Measurements from ENCODE around the gene WDFY4.

WDFY4 gene

DNA sequence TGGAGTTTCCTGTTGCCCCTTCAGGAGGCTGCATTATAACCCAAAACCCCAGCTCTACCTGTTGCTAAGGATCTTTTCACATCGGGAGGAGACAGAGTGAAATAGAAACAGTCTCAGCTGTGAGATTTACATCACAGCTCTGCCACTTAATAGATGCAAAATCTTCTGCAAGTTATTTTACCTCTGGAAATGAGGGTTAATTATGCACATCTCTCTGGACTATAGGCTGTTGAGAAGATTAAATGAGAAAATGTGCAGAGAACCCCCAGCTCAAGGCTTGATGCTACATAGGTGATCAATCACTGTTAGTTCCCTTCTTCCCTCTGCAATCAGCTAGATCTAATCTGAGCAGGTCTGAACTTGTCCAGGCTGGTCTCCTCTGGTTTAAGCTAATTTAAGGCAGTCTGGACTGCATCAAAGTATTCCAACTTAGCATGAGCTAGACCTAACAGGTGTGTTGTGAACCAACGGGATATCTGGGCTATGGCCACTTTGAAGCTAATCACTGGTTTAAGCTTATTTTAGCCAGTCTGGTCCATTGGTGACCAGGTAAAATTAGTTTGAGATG is 263.9 kb downstream of the WDFY4 start:
- no peak for DNase-seq

DNA sequence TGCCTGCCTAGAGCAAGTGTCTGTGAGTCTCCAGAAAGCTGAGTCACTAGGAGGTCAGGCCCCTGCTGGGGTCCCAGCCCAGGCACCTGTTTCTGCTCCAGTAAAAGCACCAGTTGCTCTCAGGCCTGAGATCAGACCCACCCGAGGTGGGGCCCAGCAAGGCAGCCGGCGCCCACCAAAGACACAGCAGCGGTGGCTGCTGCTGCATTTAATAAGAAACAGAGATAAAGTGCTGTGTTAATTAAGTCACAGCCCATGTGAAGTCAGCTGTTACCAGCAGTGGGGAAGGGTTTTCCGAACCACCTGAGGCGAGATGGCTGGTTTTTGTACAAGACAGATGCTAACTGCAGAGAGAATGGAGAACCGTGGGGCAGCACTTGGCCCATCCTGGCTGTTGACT is 267.0 kb downstream of the WDFY4 start:
- no peak for DNase-seq

- no peak for DNase-seq
Observed at GRCh38 chr10:48957361-48958151, 272.9 kb downstream of the WDFY4 start.

GRCh38 chr10:48958598-48959190 is 274.0 kb downstream of the WDFY4 start:
- DNase-seq, result no peak

DNA sequence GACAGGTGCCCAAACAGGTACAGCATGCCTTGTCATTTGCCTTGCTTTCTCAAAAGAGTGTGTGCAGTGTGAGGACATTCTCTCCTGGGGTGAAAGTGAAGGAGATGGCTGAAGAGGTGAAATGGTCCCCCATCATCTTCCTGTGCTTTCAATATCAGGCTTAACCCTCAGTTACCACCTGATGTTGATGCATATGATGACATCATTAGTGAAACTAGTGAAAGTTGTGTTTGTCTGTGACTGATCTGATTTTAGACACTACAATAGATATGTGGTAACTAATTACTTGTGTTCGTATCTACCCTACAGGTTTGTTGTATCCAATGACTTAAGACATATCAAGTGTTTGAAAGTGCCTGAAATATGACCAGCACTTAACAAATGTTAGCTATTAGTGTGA is 279.4 kb downstream of the WDFY4 start:
- no peak for DNase-seq

GRCh38 chr10:48965460-48965859 is 280.8 kb downstream of the WDFY4 start:
- DNase-seq, result no peak

DNA sequence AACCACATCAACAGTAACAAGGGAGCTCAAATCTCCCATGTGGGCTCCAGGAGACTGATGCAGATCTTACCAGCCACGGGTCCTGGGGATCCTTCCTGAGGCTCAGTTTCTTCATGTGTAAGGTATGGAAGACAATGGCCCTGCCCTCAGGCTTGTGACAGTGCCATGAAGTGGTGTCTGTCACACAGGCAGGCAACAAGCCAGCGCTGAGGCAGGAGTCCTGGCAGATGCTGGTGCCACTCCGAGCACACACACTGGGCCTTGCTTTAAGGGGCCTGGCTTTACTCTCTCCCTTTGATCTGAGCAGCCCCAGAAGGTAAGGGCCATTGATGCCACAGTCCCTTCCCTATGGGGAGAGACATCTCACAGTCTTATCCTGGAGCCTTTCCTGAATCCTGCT is 283.4 kb downstream of the WDFY4 start:
- no peak for DNase-seq

GRCh38 chr10:48970046-48970445 is 285.4 kb downstream of the WDFY4 start:
- no peak for DNase-seq

GRCh38 chr10:48970654-48971053 is 286.0 kb downstream of the WDFY4 start:
- no peak for DNase-seq

GRCh38 chr10:48973065-48973464 is 288.4 kb downstream of the WDFY4 start:
- DNase-seq, result no peak

DNA sequence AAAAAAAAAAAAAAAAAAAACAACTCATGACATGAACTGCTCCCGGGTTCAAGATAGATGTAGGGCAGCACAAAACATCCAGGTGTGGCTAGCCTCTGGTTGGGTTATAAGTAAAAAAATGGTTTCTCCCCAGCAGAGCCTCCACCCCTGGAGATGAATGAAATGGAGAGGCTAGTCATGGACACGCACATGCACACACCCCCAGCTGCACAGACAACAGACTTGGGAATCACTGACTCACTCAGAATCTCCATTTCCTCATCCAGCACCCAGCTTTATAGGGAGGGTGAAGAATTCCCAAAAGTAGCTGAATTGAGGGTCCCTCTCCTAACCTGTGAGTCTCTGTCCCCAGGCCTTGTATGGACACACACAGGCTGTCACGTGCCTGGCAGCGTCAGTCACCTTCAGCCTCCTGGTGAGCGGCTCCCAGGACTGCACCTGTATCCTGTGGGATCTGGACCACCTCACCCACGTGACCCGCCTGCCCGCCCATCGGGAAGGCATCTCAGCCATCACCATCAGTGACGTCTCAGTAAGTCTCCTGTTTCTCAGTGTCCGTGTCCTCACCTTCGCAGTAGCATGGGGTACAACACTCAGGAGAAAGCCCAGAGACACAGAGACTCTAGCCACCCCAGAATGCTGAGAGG is 290.0 kb downstream of the WDFY4 start:
- no peak for DNase-seq

GRCh38 chr10:48976196-48976595 is 291.5 kb downstream of the WDFY4 start:
- DNase-seq, result peak; percentile 55 to 62 (median 56)

DNA sequence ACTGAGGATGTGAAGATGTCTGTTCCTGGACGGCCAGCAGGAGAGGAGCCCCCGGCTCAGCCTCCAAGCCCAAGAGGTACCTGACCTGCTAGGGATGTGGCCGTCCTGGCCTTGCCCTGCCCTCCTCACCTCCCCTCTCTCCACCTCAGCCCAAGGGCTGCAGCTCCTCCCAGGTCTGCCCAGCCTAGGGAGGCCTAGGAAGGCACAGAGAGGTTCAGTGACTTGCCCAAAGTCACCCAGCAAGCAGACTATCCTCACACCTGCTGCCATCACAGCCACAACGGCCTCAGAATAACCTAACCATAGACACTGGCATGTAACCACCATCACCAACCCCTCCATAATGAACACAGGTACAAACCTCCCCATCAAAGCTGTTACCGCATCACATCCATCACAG is 293.6 kb downstream of the WDFY4 start:
- no peak for DNase-seq

DNA sequence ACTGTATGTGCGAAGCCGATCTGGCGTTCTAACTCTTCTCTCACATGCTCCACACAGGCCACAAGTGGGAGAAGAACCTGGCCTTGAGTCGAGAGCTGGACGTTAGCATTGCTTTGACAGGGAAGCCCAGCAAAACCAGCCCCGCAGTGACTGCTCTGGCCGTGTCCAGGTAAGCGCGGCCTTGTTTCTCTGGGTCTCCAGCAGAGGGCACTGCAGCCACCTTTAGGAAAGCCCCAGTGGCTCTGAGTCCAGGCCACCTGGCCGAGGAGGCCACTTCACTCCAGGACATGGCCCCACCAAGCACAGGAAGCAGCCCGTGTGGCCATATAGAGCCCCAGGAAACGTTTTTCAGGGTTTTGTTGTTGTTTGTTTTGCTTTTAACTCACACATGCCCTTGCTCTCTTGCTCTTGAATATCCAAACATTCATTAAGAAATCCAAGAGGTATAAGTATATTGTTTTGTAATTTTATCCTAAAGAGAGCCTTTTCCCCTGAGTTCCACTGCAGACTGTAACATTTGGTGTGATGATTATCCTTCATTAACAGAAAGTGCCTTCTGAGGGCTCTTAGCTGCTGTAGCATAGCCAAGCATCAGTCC is 296.7 kb downstream of the WDFY4 start:
- DNase-seq, result peak; percentile 39 to 61 (median 47)

DNA sequence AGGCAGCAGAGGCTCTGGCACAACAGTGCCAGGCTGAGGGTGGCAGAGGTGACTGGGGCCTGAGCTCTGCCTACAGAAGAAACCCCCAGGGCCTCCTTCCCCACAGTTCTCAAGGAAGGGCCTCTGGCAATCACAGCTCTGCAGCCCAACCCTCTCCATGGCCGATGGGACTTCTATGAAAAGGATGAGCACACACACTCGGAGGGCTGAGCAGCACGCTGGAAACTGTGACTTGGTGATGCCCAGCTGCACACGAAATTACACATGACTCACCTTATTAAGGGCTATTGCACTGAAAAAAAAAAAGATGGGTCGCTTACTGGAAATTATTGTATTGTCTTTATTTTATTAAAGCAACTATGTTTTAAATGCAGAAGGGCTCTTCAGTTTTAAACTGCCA is 297.9 kb downstream of the WDFY4 start:
- DNase-seq, result no peak

- DNase-seq, result peak in 1 of 3 donors; percentile 17
Observed at GRCh38 chr10:48983648-48984351, 299.1 kb downstream of the WDFY4 start.

DNA sequence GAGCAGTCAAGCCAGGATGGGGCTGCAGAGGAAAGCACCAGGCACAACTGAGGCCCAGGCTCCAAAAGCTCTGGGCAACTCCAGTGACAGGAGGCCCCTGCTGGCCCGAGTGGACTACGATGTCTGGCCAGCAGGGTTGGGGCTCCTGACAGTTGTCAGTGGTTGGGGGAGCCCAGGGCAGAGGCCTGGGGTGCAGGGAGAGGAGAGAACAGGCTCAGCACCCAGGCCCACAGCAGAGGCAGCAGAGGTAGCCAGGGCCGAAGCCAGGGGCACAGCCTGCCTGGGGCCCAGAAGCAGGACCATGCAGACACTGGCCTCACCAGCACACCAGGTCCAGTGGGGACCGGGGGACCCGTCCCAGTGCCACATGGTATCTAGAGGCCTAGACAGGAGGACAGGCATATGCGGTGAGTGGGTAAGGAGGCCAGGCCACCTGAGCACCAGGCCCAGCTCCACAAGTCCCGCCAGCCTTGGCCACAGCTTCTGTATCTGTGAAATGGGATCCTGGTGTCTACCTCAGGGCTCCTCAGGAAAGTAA is 301.0 kb downstream of the WDFY4 start:
- no peak for DNase-seq

DNA sequence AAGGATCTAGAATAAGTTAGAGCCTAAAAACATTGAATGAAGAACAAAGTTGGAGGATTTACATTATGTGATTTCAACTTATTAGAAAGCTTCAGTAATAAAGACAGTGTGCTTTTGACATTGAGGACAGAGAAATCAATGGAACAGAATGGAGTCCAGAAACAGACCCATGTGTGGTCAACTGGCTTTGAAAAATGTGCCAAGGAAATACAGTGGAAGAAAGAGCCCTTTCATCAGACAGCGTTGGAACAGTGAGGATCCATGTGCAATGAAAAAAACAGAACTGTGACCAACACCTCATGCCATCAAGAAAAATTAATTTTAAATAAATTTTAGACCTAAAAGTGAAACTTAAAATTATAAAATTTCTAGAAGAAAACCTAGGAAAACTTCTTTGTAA is 305.6 kb downstream of the WDFY4 start:
- no peak for DNase-seq

DNA sequence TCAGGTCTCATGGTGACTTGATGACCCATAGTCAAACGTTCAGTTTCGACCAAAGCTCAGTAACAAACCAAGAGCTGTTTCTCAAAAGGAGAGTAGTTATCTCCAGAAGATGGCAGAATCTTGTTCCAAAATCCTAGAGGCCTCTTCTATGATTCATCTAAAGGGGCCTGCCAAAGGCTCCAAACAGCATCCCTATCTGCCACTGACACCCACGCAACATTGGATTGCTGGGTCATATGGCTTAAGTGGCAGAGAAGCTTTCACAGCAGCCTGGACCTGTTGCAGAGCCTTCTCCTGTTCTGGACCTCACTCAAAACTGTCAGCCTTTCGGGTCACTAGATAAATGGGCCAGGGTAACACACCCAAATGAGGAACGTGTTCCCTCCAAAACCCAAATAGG is 309.0 kb downstream of the WDFY4 start:
- peak in 1 of 3 donors; percentile 8 for DNase-seq

DNA sequence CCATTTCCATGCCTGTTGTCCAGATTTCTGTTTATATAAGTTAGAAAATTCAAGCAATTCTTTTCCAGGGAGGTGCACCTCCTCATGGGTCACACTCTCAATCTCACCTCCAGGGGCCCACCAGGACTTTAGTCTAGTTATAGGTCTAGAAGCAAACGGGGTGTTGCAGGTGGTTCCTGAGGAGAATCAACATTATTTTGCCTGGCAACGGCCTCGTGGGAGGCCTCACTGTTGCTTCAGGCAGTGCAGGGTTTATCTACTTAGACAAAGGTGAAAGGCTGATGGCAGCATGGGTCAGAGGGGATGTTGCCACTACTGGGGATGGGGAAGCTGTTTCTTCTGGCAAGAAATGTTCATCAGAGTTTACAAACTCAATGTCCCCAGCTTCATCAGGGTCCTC is 311.7 kb downstream of the WDFY4 start:
- DNase-seq, result no peak

- no peak for DNase-seq
Observed at GRCh38 chr10:48999346-48999745, 314.7 kb downstream of the WDFY4 start.
